Dermis blood vessel endothelial cell (primary cell): ENCODE results near the gene COPRS. TPM values are rescaled to one million over a fixed set of nuclear protein-coding genes. Genes with fewer than 3 reads are reported as not detected.

Experiments
- DNase-seq: peaks from one replicate; pipeline ENCODE4 v3.0.0; 2010
- total RNA-seq: library from RNA; depleted of rRNA; stranded (reverse); fragments of >200 nt; gene quantifications from 2 replicates; pipeline ENCODE4 v1.2.3, GENCODE V29; 2014

Gene COPRS
- total RNA-seq, 1 donor from 2014 or later, result 79.5 TPM

GRCh38 chr17:31806921-31807320 lies 52.1 kb downstream of the COPRS start:
- DNase-seq, result no peak

DNA sequence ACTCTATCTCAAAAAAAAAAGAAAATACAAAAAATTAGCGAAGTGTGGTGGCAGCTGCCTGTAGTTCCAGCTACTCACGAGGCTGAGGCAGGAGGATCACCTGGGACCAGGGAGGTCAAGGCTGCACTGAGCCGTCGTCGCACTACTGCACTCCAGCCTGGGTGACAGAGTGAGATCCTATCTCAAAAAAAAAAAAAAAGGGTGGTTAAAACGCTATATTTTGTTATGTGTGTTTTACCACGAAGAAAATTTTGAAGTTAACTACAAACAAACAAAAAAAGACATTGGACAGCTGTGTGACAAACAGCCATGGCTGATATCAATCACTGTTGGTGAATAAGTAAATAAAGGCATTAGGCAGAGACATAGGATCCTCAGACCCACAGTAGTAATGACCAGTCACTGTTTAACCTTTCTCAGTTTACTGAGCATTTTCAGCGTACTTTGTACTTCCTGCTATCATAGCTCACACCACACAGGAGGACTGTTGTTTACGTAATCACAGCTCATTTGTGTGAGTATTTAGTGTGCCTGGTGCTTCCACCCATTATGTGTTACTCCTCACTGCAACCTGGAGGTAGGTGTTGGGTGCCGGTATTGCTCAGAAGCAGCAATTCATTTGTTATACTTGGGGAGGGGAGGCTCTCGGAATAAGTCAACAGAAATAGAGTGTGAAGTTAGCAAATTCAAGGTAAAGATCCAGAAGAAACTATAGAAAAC lies 55.4 kb downstream of the COPRS start:
- no peak for DNase-seq

DNA sequence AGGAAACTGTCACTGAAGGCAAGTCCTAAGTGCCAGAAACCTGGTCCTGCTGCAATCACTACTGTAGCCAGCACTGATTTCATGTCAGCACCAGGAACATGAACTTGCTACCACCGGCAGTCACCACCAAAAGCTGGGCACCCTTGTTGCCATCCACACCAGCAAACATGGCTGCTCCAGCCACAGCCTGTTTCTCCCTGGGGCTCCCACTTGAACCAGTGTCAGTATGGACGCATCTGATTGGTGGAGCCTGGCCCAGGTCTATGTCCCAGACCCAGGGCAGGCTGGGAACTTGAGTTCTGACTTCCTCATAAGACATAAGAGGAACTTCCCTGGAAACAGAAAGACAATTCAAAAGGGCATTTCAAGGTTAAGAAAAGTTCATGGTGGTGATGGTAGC lies 56.5 kb downstream of the COPRS start:
- DNase-seq, result no peak

Other genes with a start within 250 kb of the COPRS start
- gene UTP6, start 42.5 kb upstream of the COPRS start, total RNA-seq, result 34.8 and 41.2 TPM in 2 replicates
- 19.2 and 41.2 TPM in 2 replicates for gene SUZ12, start 77.8 kb upstream of the COPRS start, total RNA-seq
- 9.6 and 17.0 TPM in 2 replicates for gene LRRC37B, start 148.1 kb upstream of the COPRS start, total RNA-seq